HCT116 (cell line): ENCODE measurements around the gene SZRD1. TPM values are rescaled to one million over a fixed set of nuclear protein-coding genes. Genes with fewer than 3 reads are reported as not detected.

ENCODE experiments used
- ATAC-seq: fragments of 200-7000 bp; cut with Tn5 transposase; 2 replicates; pipeline ENCODE4 v1.9.1; 2020; ENCODE audit warnings: mild to moderate bottlenecking, moderate library complexity
- BruUV-seq: library from RNA; stranded (reverse); fragments of 400-500 nt; replicated peaks from 2 replicates; lab custom pipeline; 2021; lab: Mats Ljungman, UMichigan
- CTCF ChIA-PET: fragments of 300-600 bp; sonication (Branson Sonifier 250); formaldehyde crosslinking; loops from one replicate; lab custom pipeline; 2021; ENCODE audit warnings: antibody characterized with exemption; lab: Charles Lee
- POLR2A ChIA-PET: fragments of 300-600, 350-600 bp; sonication (Branson Sonifier 250); formaldehyde crosslinking; loops from one replicate; lab custom pipeline; 2021; ENCODE audit warnings: antibody characterized with exemption; lab: Charles Lee
- RAD21 ChIA-PET, 2 experiments: fragments of 300-600 bp; sonication (Branson Sonifier 250); formaldehyde crosslinking; loops; one replicate each; lab custom pipeline; 2023; ENCODE audit warnings: low total read pairs in 2 of 2; ENCODE audit not compliant: uncharacterized antibody in 2 of 2, unreplicated experiment in 2 of 2, low non-redundant PET in 1 of 2; lab: Charles Lee
- DNase-seq: peaks from one replicate; pipeline ENCODE4 v3.0.0-alpha.2; 2010; ENCODE audit warnings: low read depth, low spot score
- H2AFZ ChIP-seq: fragments of 200-600 bp; shearing (Covaris generic), sonication (generic); 2 replicates; pipeline ENCODE4 v1.6.1; 2017; ENCODE audit warnings: low read depth, mixed run types, mixed read lengths, antibody characterized with exemption, low read length; ENCODE audit not compliant: poor library complexity, severe bottlenecking
- H3K27ac ChIP-seq: 2 replicates; pipeline ENCODE4 v1.5.1; 2012; ENCODE audit warnings: low read depth, low read length
- H3K27me3 ChIP-seq: fragments of 200-600 bp; sonication (generic); 2 replicates; pipeline ENCODE4 v1.6.1; 2016; ENCODE audit warnings: mixed run types, low read length, mixed read lengths; ENCODE audit not compliant: insufficient read depth
- H3K36me3 ChIP-seq, 2 experiments: fragments of 200-500 bp in 1 of 2; fragments of 200-600 bp in 1 of 2; sonication (Bioruptor generic) in 1 of 2; sonication (generic) in 1 of 2; 2 replicates each; pipeline versions ENCODE4 v1.5.1 to v1.6.1; 2014 to 2016; ENCODE audit warnings: low read length in 2 of 2, inconsistent platforms in 1 of 2, mixed read lengths in 1 of 2, mixed run types in 1 of 2; ENCODE audit not compliant: insufficient read depth in 2 of 2, control insufficient read depth in 1 of 2
- H3K4me1 ChIP-seq, 2 experiments: fragments of 200-600 bp in 1 of 2; sonication (generic) in 1 of 2; 2 replicates each; pipeline versions ENCODE4 v1.5.1 to v1.6.1; 2012 to 2017; ENCODE audit warnings: low read length in 2 of 2, inconsistent platforms in 1 of 2, mild to moderate bottlenecking in 1 of 2, mixed read lengths in 1 of 2, mixed run types in 1 of 2, moderate library complexity in 1 of 2; ENCODE audit not compliant: insufficient read depth in 2 of 2, control insufficient read depth in 1 of 2
- H3K4me2 ChIP-seq: fragments of 200-600 bp; sonication (generic); 2 replicates; pipeline ENCODE4 v1.6.1; 2017; ENCODE audit warnings: mixed run types, low read length, mixed read lengths
- H3K4me3 ChIP-seq, 2 experiments: fragments of 200-600 bp in 1 of 2; sonication (generic) in 1 of 2; replicated peaks in 1 of 2; 2 replicates each; pipeline ENCODE4 v1.5.1; 2011 to 2016; ENCODE audit warnings: low read length in 2 of 2, control low read depth in 1 of 2, low read depth in 1 of 2, mild to moderate bottlenecking in 1 of 2, mixed read lengths in 1 of 2, mixed run types in 1 of 2
- H3K79me2 ChIP-seq: fragments of 200-600 bp; sonication (generic); 2 replicates; pipeline ENCODE4 v1.6.1; 2017; ENCODE audit warnings: mild to moderate bottlenecking, mixed run types, low read length, moderate library complexity, mixed read lengths; ENCODE audit not compliant: insufficient read depth
- H3K9ac ChIP-seq: fragments of 200-600 bp; sonication (generic); 2 replicates; pipeline ENCODE4 v1.6.1; 2016; ENCODE audit warnings: low read length, mixed read lengths
- H3K9me2 ChIP-seq: fragments of 200-600 bp; sonication (generic), shearing (Covaris generic); 2 replicates; pipeline ENCODE4 v1.6.1; 2017; ENCODE audit warnings: mixed run types, mild to moderate bottlenecking, moderate library complexity; ENCODE audit not compliant: insufficient read depth
- H3K9me3 ChIP-seq, 2 experiments: fragments of 200-500 bp in 1 of 2; fragments of 200-600 bp in 1 of 2; sonication (Bioruptor generic) in 1 of 2; sonication (generic) in 1 of 2; 2 replicates each; pipeline ENCODE4 v1.6.1; 2014 to 2017; ENCODE audit warnings: low read length in 2 of 2, mixed read lengths in 2 of 2, inconsistent platforms in 1 of 2, low read depth in 1 of 2, mild to moderate bottlenecking in 1 of 2, mixed run types in 1 of 2, moderate library complexity in 1 of 2; ENCODE audit not compliant: control insufficient read depth in 1 of 2, insufficient read depth in 1 of 2
- H4K20me1 ChIP-seq: fragments of 200-600 bp; sonication (generic), shearing (Covaris generic); 2 replicates; pipeline ENCODE4 v1.6.1; 2017; ENCODE audit warnings: mixed run types, mild to moderate bottlenecking, moderate library complexity; ENCODE audit not compliant: insufficient read depth
- CBX3 ChIP-seq: IDR thresholded peaks from 2 replicates; pipeline ENCODE4 v1.6.1; 2012; ENCODE audit warnings: low read depth
- EGR1 ChIP-seq: IDR thresholded peaks from 2 replicates; pipeline ENCODE4 v1.6.1; 2012; ENCODE audit warnings: low read depth
- EZH2 ChIP-seq: fragments of 200-600 bp; sonication (generic); IDR thresholded peaks from 2 replicates; pipeline ENCODE4 v1.6.1; 2017; ENCODE audit warnings: antibody characterized with exemption, mixed run types
- EZH2phosphoT487 ChIP-seq: fragments of 200-600 bp; IDR thresholded peaks from 2 replicates; pipeline ENCODE4 v1.6.1; 2018; ENCODE audit warnings: antibody characterized with exemption, borderline replicate concordance
- FOSL1 ChIP-seq: IDR thresholded peaks from 2 replicates; pipeline ENCODE4 v1.6.1; 2012; ENCODE audit warnings: low read depth
- SRF ChIP-seq: IDR thresholded peaks from 2 replicates; pipeline ENCODE4 v1.6.1; 2012; ENCODE audit warnings: low read depth
- YY1 ChIP-seq: IDR thresholded peaks from 2 replicates; pipeline ENCODE4 v1.6.1; 2011; ENCODE audit warnings: low read length, low read depth, moderate library complexity, mild to moderate bottlenecking; ENCODE audit not compliant: insufficient replicate concordance; ENCODE audit errors: extremely low read depth
- ZFX ChIP-seq: fragments of 450-650 bp; IDR thresholded peaks from 2 replicates; pipeline ENCODE4 v1.6.1; 2017
- intact Hi-C: fragments of 100-400 bp; cut with micrococcal nuclease; formaldehyde crosslinking; loops from 2 replicates; pipeline ENCODE4 v1.10.0; 2022
- total RNA-seq: library from RNA; stranded (reverse); gene quantifications from one replicate; pipeline ENCODE4 v1.2.1, GENCODE V29; 2021; ENCODE audit not compliant: unreplicated experiment
- TF ChIP-seq, protein P1 (sequence below): IDR thresholded peaks from 2 replicates; pipeline ENCODE4 v1.6.1; 2012; ENCODE audit warnings: low read depth
- TF ChIP-seq, protein P2 (sequence below): IDR thresholded peaks from 2 replicates; pipeline ENCODE4 v1.6.1; 2011; ENCODE audit warnings: mild to moderate bottlenecking, low read length, moderate library complexity; ENCODE audit not compliant: insufficient replicate concordance; ENCODE audit errors: extremely low read depth

Gene SZRD1
- total RNA-seq, 1 experiment from 2014 or later: 141 TPM

DNA sequence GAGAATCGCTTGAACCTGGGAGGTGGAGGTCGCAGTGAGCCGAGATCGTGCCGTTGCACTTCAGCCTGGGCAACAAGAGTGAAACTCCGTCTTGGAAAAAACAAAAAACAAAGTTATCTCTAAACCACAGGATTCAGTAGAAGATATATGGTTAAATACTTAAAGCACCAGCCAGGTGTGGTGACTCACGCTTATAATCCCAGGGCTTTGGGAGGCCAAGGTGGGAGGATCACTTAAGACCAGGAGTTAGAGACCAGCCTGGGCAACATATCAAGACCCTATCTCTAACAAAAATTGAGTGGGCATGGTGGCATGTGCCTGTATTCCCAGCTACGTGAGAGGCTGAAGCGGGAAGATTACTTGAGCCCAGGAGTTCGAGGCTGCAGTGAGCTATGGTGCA lies 79.1 kb downstream of the SZRD1 start:
- POLR2A ChIA-PET: no interaction called here
- no peak overlapping the region for H2AFZ ChIP-seq
- ATAC-seq (no peak), DNase-seq (no peak)
- H3K9ac ChIP-seq: no peak overlapping the region
- no peak overlapping the region for H3K27ac ChIP-seq
- H3K27me3 ChIP-seq: no peaks in the 10 kb centered on the region
- peaks cover 31% of the 10 kb centered on the region for H3K79me2 ChIP-seq
- peaks cover 35 to 42% of the 10 kb centered on the region in 2 experiments for H3K36me3 ChIP-seq
- CTCF ChIA-PET: no interaction called here
- no peak overlapping the region for H3K4me3 ChIP-seq
- no peaks in the 10 kb centered on the region for H3K9me3 ChIP-seq
- no peak for TF ChIP-seq SRF
- no peak for TF ChIP-seq YY1
- TF ChIP-seq, protein P1, sequence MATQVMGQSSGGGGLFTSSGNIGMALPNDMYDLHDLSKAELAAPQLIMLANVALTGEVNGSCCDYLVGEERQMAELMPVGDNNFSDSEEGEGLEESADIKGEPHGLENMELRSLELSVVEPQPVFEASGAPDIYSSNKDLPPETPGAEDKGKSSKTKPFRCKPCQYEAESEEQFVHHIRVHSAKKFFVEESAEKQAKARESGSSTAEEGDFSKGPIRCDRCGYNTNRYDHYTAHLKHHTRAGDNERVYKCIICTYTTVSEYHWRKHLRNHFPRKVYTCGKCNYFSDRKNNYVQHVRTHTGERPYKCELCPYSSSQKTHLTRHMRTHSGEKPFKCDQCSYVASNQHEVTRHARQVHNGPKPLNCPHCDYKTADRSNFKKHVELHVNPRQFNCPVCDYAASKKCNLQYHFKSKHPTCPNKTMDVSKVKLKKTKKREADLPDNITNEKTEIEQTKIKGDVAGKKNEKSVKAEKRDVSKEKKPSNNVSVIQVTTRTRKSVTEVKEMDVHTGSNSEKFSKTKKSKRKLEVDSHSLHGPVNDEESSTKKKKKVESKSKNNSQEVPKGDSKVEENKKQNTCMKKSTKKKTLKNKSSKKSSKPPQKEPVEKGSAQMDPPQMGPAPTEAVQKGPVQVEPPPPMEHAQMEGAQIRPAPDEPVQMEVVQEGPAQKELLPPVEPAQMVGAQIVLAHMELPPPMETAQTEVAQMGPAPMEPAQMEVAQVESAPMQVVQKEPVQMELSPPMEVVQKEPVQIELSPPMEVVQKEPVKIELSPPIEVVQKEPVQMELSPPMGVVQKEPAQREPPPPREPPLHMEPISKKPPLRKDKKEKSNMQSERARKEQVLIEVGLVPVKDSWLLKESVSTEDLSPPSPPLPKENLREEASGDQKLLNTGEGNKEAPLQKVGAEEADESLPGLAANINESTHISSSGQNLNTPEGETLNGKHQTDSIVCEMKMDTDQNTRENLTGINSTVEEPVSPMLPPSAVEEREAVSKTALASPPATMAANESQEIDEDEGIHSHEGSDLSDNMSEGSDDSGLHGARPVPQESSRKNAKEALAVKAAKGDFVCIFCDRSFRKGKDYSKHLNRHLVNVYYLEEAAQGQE: no peak
- no peak for TF ChIP-seq ZFX
- no peak for TF ChIP-seq FOSL1
- no peak for TF ChIP-seq EZH2
- TF ChIP-seq, protein P2, sequence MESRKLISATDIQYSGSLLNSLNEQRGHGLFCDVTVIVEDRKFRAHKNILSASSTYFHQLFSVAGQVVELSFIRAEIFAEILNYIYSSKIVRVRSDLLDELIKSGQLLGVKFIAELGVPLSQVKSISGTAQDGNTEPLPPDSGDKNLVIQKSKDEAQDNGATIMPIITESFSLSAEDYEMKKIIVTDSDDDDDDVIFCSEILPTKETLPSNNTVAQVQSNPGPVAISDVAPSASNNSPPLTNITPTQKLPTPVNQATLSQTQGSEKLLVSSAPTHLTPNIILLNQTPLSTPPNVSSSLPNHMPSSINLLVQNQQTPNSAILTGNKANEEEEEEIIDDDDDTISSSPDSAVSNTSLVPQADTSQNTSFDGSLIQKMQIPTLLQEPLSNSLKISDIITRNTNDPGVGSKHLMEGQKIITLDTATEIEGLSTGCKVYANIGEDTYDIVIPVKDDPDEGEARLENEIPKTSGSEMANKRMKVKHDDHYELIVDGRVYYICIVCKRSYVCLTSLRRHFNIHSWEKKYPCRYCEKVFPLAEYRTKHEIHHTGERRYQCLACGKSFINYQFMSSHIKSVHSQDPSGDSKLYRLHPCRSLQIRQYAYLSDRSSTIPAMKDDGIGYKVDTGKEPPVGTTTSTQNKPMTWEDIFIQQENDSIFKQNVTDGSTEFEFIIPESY: no peak
- no peak for TF ChIP-seq EZH2phosphoT487
- no peak for TF ChIP-seq EGR1
- no peak for TF ChIP-seq CBX3
- intact Hi-C loops: no loop called here
- H3K9me2 ChIP-seq: no peaks in the 10 kb centered on the region
- H3K4me2 ChIP-seq: no peak overlapping the region
- H4K20me1 ChIP-seq: no peaks in the 10 kb centered on the region
- RAD21 ChIA-PET: no interaction called here
- no TSS peak for BruUV-seq
- H3K4me1 ChIP-seq: peaks cover 0 to 3% of the 10 kb centered on the region in 2 experiments; a peak in 1 of 4 replicates
